PC-9 (cell line): ENCODE data around the gene HMCES.
"Not testable (repeated sequence)": the region's sequence is repeated elsewhere in the genome, so short reads cannot be mapped to it uniquely, and the experiment has no call there.

ENCODE experiments used
- EZH2 ChIP-seq: fragments of 200-600 bp; sonication (generic); IDR thresholded peaks from 2 replicates; pipeline ENCODE4 v1.8.0; 2017; ENCODE audit warnings: antibody characterized with exemption, low read depth
- TF ChIP-seq, protein P1 (sequence below): fragments of 200-600 bp; sonication (generic); conservative IDR thresholded peaks from 2 replicates; pipeline ENCODE4 v1.6.1; 2017; ENCODE audit warnings: mixed run types, antibody characterized with exemption, mild to moderate bottlenecking, moderate library complexity

DNA sequence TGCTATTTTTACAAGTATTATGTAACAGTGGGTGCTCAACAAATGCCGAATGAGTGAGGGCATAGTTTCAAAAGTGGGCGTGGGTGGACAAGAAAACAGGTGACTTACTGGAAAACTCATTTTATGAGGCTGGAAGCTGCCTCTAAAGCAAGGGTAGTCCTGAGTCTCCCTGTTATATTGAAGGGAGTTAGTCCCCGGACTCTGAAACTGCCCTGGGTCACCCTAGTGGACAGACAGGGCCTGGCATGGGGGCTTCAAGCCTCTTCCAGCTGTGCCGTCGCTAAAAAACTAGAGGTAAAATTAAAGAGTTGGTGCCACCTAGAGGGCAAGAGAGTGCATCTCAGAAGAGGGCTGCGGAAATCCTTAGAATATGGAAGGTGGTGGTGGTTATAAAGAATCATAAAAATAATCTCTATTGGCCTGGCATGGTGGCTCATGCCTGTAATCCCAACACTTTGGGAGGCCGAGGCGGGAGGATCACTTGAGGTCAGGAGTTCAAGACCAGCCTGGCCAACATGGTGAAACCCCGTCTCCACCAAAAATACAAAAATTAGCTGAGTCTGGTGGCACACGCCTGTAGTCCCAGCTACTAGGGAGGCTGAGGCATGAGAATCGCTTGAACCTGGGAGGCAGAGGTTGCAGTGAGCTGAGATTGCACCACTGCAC, 32.9 kb upstream of the HMCES start:
- TF ChIP-seq, protein P1, sequence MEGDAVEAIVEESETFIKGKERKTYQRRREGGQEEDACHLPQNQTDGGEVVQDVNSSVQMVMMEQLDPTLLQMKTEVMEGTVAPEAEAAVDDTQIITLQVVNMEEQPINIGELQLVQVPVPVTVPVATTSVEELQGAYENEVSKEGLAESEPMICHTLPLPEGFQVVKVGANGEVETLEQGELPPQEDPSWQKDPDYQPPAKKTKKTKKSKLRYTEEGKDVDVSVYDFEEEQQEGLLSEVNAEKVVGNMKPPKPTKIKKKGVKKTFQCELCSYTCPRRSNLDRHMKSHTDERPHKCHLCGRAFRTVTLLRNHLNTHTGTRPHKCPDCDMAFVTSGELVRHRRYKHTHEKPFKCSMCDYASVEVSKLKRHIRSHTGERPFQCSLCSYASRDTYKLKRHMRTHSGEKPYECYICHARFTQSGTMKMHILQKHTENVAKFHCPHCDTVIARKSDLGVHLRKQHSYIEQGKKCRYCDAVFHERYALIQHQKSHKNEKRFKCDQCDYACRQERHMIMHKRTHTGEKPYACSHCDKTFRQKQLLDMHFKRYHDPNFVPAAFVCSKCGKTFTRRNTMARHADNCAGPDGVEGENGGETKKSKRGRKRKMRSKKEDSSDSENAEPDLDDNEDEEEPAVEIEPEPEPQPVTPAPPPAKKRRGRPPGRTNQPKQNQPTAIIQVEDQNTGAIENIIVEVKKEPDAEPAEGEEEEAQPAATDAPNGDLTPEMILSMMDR = peak; percentile 94
- TF ChIP-seq EZH2 = not testable (repeated sequence)
